Esophagus muscularis mucosa (tissue), 4 donors: Measurements from ENCODE around the gene CYFIP2.

Experiments
- EP300 ChIP-seq: sonication (generic); formaldehyde crosslinking; IDR thresholded peaks from one replicate; pipeline ENCODE4 v1.6.1; 2017; ENCODE audit warnings: antibody characterized with exemption
- POLR2A ChIP-seq: fragments of 450-650 bp; IDR thresholded peaks from one replicate; pipeline ENCODE4 v1.6.1; 2017; ENCODE audit warnings: antibody characterized with exemption, moderate library complexity, mild to moderate bottlenecking, low read depth
- POLR2AphosphoS5 ChIP-seq, 2 donors: sonication (generic); formaldehyde crosslinking; IDR thresholded peaks; one replicate each; pipeline ENCODE4 v1.6.1; 2017; ENCODE audit warnings: antibody characterized with exemption in 2 of 2
- TF ChIP-seq, protein P1 (sequence below), 3 experiments: fragments of 200-600 bp in 2 of 3; fragments of 450-650 bp in 1 of 3; sonication (generic) in 2 of 3; IDR thresholded peaks; one replicate each; pipeline ENCODE4 v1.5.1; 2017 to 2019; ENCODE audit warnings: antibody characterized with exemption in 3 of 3, mild to moderate bottlenecking in 2 of 3, moderate library complexity in 1 of 3

DNA sequence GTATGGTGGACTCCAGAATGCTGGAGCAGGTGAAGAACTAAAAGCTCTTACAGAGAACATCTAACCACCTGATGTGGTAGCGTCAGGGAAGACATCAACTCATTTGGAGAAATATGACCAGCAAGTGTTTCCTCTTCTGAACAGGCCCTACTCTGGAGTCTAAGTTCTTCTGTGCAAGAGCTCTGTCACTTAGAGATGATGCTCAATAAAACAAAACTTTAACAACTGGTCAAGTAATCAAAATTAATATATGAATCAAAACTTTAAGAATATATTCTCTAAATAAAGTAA lies 85.8 kb downstream of the CYFIP2 start:
- TF ChIP-seq, protein P1, sequence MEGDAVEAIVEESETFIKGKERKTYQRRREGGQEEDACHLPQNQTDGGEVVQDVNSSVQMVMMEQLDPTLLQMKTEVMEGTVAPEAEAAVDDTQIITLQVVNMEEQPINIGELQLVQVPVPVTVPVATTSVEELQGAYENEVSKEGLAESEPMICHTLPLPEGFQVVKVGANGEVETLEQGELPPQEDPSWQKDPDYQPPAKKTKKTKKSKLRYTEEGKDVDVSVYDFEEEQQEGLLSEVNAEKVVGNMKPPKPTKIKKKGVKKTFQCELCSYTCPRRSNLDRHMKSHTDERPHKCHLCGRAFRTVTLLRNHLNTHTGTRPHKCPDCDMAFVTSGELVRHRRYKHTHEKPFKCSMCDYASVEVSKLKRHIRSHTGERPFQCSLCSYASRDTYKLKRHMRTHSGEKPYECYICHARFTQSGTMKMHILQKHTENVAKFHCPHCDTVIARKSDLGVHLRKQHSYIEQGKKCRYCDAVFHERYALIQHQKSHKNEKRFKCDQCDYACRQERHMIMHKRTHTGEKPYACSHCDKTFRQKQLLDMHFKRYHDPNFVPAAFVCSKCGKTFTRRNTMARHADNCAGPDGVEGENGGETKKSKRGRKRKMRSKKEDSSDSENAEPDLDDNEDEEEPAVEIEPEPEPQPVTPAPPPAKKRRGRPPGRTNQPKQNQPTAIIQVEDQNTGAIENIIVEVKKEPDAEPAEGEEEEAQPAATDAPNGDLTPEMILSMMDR (IDR thresholded peaks at IDR 0.05), result no peak
- TF ChIP-seq POLR2AphosphoS5 (IDR thresholded peaks at IDR 0.05) (no peak), POLR2A (no peak), EP300 (no peak)
